Activated naive CD4-positive, alpha-beta T cell treated with anti-CD3 and anti-CD28 coated beads, Interleukin-2, amount 50 U/mL, for 24 hours (primary cell): ENCODE measurements around the gene RASSF5.

Source experiments
- H3K27ac Mint-ChIP-seq: one replicate; pipeline ENCODE4 v1.8.0; 2021; ENCODE audit warnings: mild to moderate bottlenecking, mixed read lengths
- H3K27me3 Mint-ChIP-seq: one replicate; pipeline ENCODE4 v1.8.0; 2021; ENCODE audit warnings: mixed read lengths
- H3K36me3 Mint-ChIP-seq: one replicate; pipeline ENCODE4 v1.8.0; 2021; ENCODE audit warnings: mixed read lengths
- H3K4me1 Mint-ChIP-seq: one replicate; pipeline ENCODE4 v1.8.0; 2021; ENCODE audit warnings: mixed read lengths
- H3K4me3 Mint-ChIP-seq: one replicate; pipeline ENCODE4 v1.8.0; 2021; ENCODE audit warnings: mild to moderate bottlenecking, mixed read lengths
- H3K9me3 Mint-ChIP-seq: one replicate; pipeline ENCODE4 v1.8.0; 2021; ENCODE audit warnings: mixed read lengths

Gene RASSF5

DNA sequence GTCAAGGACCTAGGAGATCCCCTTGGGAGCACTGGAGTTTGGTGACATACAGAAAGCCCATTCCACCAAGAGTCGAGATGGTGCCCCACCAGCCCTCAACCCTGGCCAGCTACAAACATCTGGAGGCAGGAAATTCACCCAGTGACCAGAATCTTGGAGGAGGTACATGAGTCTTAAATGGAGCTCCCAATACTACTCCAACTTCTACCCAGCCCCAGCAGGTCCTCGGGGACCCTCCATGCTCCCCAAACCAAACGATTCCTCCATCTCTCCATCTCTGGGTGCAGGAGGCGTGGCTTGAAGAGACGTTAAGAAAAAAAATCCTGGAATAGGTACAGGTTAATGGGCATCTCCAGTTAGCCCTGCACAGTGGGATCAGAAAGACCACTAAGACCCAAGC is 5.5 kb upstream of the RASSF5 start:
- Mint-ChIP-seq H3K27ac (no peak overlapping the region), H3K36me3 (no peaks in the 10 kb centered on the region), H3K9me3 (no peaks in the 10 kb centered on the region), H3K4me1 (peaks cover 30% of the 10 kb centered on the region), H3K4me3 (no peak overlapping the region), H3K27me3 (no peaks in the 10 kb centered on the region)

DNA sequence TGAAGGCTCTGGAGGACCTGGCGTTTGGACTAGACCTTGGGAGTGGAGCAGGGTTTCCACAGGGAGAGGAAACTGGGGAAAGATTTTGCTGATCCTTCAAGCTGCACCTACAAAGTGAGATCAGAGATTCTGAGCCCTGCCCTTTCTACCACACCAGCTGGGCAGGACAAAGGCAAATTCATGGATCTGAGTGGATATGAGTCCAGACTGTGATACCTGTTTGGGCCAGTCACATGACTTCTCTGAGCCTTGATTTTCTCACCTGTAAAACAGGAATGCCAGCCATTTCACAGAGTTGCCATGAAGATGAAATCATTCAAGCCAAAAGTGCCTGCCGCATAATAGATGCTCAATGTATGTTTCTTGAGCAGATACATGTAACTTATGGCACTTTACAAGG is 4.9 kb upstream of the RASSF5 start:
- H3K4me1 Mint-ChIP-seq = peaks cover 30% of the 10 kb centered on the region
- H3K9me3 Mint-ChIP-seq = no peaks in the 10 kb centered on the region
- H3K27me3 Mint-ChIP-seq = no peaks in the 10 kb centered on the region
- H3K36me3 Mint-ChIP-seq = no peaks in the 10 kb centered on the region
- H3K27ac Mint-ChIP-seq = no peak overlapping the region
- H3K4me3 Mint-ChIP-seq = no peak overlapping the region

DNA sequence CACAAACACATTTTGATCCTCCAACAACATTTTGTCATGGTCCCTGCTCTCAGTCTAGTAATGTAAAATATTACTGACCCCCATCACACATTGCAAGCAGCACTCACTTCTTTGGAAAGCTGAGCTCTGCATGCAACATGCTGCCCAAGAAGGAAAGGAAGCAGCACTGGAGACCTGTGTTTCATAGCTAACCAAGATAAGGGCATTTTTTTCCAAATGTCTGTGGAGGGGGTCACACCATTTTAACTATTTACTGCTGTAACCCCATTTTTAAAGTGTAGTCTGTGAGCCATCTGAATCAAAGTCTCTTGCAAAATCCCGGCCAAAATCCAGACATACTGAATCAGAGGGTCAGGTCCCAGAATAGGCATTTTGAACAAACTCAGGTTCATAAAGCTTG is 4.5 kb upstream of the RASSF5 start:
- Mint-ChIP-seq H3K27me3 (no peaks in the 10 kb centered on the region), H3K4me3 (no peak overlapping the region), H3K4me1 (peaks cover 30% of the 10 kb centered on the region), H3K9me3 (no peaks in the 10 kb centered on the region), H3K36me3 (no peaks in the 10 kb centered on the region), H3K27ac (no peak overlapping the region)

DNA sequence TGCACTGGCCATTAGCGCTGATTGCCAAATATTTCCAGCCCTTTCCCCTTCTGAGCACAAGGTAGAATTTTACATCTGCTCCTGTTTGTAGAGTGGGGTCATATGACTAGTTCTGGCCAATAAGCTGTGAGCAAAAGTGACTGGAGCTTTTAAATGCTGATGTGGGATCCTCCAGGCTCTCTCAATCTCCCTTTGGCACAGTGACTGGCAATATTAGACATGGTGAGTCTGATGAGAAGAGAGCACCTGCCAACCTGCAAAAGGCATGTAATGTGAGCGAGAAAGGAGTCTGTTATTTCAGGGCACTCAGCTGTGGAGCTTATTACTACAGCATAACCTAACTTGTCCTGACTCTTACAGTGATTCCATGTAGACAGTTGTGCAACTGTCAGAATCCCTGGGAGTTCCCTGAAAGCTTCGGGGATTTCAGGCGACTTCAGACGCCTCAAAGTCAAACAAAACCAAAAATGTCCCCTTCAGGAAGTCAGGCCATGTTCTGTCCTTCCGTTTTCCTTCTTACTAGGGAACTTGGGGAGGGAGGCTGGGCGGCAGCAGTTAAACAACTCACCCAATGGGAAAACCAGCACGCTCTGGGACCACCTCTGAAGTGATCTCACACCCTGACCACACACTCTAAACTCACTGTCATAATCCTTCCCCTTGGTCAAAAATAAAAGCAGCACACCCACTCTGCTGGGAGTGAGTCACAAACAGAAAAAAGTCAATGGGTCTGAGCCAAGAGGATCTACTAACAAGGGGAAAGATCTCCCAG is 3.6 kb upstream of the RASSF5 start:
- Mint-ChIP-seq H3K27ac (peak overlapping the region; percentile 36), H3K36me3 (no peaks in the 10 kb centered on the region), H3K4me3 (no peak overlapping the region), H3K9me3 (no peaks in the 10 kb centered on the region), H3K4me1 (peaks cover 36% of the 10 kb centered on the region), H3K27me3 (peaks cover 2% of the 10 kb centered on the region)

DNA sequence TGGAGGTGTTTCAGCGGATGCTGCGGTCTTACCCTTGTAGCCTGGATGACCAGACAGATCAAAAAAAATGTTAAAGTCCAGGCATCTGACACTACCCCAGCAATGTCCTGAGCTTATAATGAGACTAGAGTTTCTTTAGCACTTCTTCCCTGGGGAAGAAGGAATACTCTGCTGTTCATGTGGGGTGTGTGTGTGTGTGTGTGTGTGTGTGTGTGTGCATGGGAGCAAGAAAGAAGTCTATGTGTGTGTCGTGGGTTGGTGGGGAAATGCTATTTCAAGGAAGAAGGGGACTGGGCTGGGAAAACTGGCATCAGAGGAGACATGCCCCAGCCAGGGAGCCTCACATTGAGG is 3.0 kb upstream of the RASSF5 start:
- Mint-ChIP-seq H3K36me3 (no peaks in the 10 kb centered on the region), H3K27me3 (peaks cover 5% of the 10 kb centered on the region), H3K4me1 (peaks cover 40% of the 10 kb centered on the region), H3K9me3 (no peaks in the 10 kb centered on the region), H3K4me3 (no peak overlapping the region), H3K27ac (peak overlapping the region; percentile 36)

GRCh38 chr1:206505702-206506355 is 1.5 kb upstream of the RASSF5 start:
- H3K27ac Mint-ChIP-seq = no peak overlapping the region
- H3K4me1 Mint-ChIP-seq = peaks cover 40% of the 10 kb centered on the region

DNA sequence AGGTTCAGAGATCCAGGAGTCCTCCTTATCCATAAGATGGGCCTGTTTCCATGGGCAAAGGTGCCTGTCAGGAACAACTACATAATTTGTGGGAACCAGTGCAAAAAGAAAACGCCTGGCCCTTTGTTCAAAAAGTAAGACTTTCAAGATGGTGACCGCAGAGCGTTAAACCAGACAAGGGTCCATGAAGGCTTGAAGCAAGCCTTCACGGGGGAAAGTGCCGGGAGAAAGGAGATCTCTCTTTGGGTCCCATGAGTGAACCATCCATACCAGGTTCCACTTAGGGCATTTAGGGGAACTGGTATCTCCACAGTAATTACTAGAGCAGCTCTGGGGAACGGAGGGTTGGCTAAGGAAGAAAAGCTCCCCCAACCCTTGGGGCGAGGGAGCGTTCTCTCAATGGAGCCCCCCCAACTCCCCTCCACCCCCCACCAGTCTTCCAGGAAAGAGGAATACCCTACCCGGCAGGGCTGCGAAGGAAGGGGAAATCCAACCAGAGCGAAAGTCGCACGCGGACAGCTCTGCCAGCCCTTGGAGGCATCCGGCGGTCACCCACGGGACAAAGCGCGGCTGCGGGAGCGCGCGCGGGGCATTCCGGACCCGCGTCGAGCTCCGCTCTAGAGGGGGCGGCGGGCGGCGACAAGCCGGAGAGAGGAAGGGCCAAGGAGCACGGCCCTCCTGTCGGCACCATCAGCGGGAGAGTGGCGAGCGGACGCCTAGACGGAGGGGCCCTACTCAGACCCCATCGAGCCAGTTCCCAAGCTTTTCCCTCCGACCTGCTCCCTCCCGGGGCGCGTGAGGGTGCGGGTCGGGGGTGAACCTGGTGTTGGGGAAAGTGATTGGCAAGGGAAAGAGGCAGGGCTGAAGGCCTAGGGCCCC is 687 bp upstream of the RASSF5 start:
- H3K9me3 Mint-ChIP-seq = no peaks in the 10 kb centered on the region
- H3K36me3 Mint-ChIP-seq = no peaks in the 10 kb centered on the region
- H3K4me1 Mint-ChIP-seq = peaks cover 40% of the 10 kb centered on the region
- H3K27me3 Mint-ChIP-seq = peaks cover 5% of the 10 kb centered on the region
- peak overlapping the region; percentile 75 for H3K4me3 Mint-ChIP-seq
- no peak overlapping the region for H3K27ac Mint-ChIP-seq

More at GRCh38 chr1:206505702-206506355, 1.5 kb upstream of the RASSF5 start:
- Mint-ChIP-seq H3K9me3 (no peaks in the 10 kb centered on the region), H3K4me3 (peak overlapping the region; percentile 75), H3K27me3 (peaks cover 5% of the 10 kb centered on the region), H3K36me3 (no peaks in the 10 kb centered on the region)

- H3K4me1 Mint-ChIP-seq = peaks cover 37% of the 10 kb centered on the region
- H3K27me3 Mint-ChIP-seq = peaks cover 5% of the 10 kb centered on the region
- H3K4me3 Mint-ChIP-seq = peak overlapping the region; percentile 68
- no peaks in the 10 kb centered on the region for H3K36me3 Mint-ChIP-seq
- H3K27ac Mint-ChIP-seq = peak overlapping the region; percentile 65
- H3K9me3 Mint-ChIP-seq = no peaks in the 10 kb centered on the region
Measured at GRCh38 chr1:206508130-206508889, 979 bp downstream of the RASSF5 start.

DNA sequence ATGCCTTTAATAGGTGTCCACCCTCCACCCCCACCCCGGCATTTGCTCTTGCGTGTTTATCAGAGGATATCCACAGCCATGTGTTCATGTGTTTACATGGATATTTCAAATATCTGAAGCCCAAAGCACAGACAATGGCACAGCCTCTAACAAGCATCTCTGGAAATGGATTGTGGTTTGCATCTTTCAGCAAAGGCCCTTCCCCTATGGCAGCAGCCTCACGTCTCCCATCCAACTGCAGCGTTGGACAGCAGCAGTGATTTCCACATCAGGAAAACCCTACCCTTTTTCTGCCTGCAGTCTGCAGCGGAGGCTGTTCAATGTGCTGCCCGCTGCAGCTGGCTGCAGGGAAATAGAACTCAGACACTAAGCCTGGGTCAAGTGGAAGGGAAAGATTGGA is 1.6 kb downstream of the RASSF5 start:
- Mint-ChIP-seq H3K27ac (no peak overlapping the region), H3K4me1 (peaks cover 31% of the 10 kb centered on the region), H3K36me3 (no peaks in the 10 kb centered on the region), H3K27me3 (peaks cover 5% of the 10 kb centered on the region), H3K9me3 (no peaks in the 10 kb centered on the region), H3K4me3 (peak overlapping the region; percentile 54)

DNA sequence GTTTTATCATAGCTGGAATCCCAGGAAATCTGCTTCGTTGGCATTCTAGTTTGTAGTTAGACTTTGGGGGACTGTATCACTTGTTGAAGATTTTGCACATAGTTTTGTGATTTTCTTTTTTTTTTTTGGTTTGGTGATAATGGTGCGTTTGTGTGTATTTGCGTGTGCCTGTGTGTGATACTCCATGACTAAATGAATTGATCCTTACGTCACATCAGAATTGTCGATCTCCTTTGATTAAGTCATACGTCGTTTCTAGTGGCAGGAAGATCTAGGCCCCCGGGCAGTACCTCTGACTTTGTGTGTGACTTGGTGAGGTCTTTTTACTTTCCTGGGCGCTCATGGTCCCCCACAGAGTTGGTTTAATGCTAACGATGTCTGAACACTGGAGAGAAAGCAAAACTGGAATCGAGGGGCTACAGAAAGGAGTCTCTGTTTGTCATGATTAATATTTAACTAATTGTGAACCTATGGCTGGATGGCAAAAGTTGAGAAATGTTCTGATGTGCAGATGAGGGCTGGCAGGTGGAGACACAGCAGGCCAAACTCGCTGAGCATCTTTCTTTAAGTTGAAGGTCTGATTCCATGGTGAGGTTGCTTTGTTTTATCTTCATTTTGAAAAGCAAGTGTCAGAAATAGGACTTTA is 2.4 kb downstream of the RASSF5 start:
- H3K4me3 Mint-ChIP-seq = no peak overlapping the region
- H3K4me1 Mint-ChIP-seq = peaks cover 26% of the 10 kb centered on the region
- H3K27ac Mint-ChIP-seq = no peak overlapping the region
- no peaks in the 10 kb centered on the region for H3K9me3 Mint-ChIP-seq
- peaks cover 5% of the 10 kb centered on the region for H3K27me3 Mint-ChIP-seq
- no peaks in the 10 kb centered on the region for H3K36me3 Mint-ChIP-seq

GRCh38 chr1:206510371-206510770 is 3.0 kb downstream of the RASSF5 start:
- no peaks in the 10 kb centered on the region for H3K36me3 Mint-ChIP-seq
- H3K4me3 Mint-ChIP-seq = no peak overlapping the region
- no peaks in the 10 kb centered on the region for H3K9me3 Mint-ChIP-seq
- peaks cover 5% of the 10 kb centered on the region for H3K27me3 Mint-ChIP-seq
- peaks cover 21% of the 10 kb centered on the region for H3K4me1 Mint-ChIP-seq
- no peak overlapping the region for H3K27ac Mint-ChIP-seq

DNA sequence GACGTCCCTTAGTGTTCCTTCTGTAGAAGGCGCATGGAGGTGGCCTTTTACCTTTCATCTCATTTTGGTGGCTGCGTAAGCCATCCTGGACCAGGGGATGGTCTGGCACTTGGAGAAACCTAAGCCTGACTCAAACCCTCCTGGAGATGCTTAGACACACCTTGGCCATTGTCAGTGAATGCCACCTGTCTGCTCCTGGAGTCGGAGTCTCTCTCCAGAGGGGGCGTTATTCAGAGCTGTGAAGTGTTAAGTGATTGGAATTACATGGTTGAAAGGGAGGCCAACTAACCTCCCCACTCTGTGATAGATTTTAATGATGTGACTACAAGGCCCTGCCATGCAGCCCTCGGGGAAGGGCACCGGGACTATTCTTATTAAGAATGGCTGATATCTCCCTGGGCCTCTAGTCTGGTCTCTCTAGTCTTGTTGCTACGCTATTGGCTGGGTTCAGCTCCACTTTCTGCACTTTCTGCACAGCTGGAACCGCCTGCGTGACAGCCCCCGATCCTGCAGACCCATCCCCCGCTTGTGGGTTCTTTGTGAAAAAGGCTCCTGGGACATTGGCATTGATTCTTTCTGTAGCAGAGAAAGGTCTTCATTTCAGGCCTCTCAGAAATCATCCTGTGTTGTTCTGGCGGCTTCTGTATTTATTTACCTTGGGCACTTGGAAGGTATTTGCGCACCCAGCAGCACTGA is 4.2 kb downstream of the RASSF5 start:
- H3K4me3 Mint-ChIP-seq = no peak overlapping the region
- H3K4me1 Mint-ChIP-seq = peaks cover 12% of the 10 kb centered on the region
- H3K36me3 Mint-ChIP-seq = no peaks in the 10 kb centered on the region
- no peak overlapping the region for H3K27ac Mint-ChIP-seq
- H3K9me3 Mint-ChIP-seq = no peaks in the 10 kb centered on the region
- H3K27me3 Mint-ChIP-seq = peaks cover 5% of the 10 kb centered on the region

GRCh38 chr1:206512058-206512850 is 4.9 kb downstream of the RASSF5 start:
- H3K4me1 Mint-ChIP-seq = peaks cover 10% of the 10 kb centered on the region
- no peaks in the 10 kb centered on the region for H3K36me3 Mint-ChIP-seq

GRCh38 chr1:206512851-206513180 is 5.5 kb downstream of the RASSF5 start:
- H3K27ac Mint-ChIP-seq = no peak overlapping the region
- peaks cover 10% of the 10 kb centered on the region for H3K4me1 Mint-ChIP-seq
- H3K4me3 Mint-ChIP-seq = no peak overlapping the region
- peaks cover 5% of the 10 kb centered on the region for H3K27me3 Mint-ChIP-seq
- no peaks in the 10 kb centered on the region for H3K9me3 Mint-ChIP-seq
- no peaks in the 10 kb centered on the region for H3K36me3 Mint-ChIP-seq

More at GRCh38 chr1:206512058-206512850, 4.9 kb downstream of the RASSF5 start:
- Mint-ChIP-seq H3K9me3 (no peaks in the 10 kb centered on the region), H3K4me3 (no peak overlapping the region), H3K27ac (no peak overlapping the region), H3K27me3 (peaks cover 5% of the 10 kb centered on the region)
